Neural crest cell (in vitro differentiated cells): Measurements from ENCODE around the gene OR14A16. TPM values are rescaled to one million over a fixed set of nuclear protein-coding genes. Genes with fewer than 3 reads are reported as not detected.

ENCODE experiments used
- DNase-seq: peaks from one replicate; pipeline ENCODE4 v3.0.0; 2021; ENCODE audit warnings: low read depth, mixed read lengths, low spot score
- H3K27ac Mint-ChIP-seq: one replicate; pipeline ENCODE4 v1.8.0; 2021; ENCODE audit warnings: mild to moderate bottlenecking, mixed read lengths; ENCODE audit not compliant: unreplicated experiment
- H3K27me3 Mint-ChIP-seq: 2 replicates; pipeline ENCODE4 v1.8.0; 2021; ENCODE audit warnings: low read depth, mild to moderate bottlenecking, mixed read lengths
- H3K36me3 Mint-ChIP-seq: 2 replicates; pipeline ENCODE4 v1.8.0; 2021; ENCODE audit warnings: low read depth, mild to moderate bottlenecking, mixed read lengths
- H3K4me1 Mint-ChIP-seq: 2 replicates; pipeline ENCODE4 v1.8.0; 2021; ENCODE audit warnings: mixed read lengths
- H3K4me3 Mint-ChIP-seq: one replicate; pipeline ENCODE4 v1.8.0; 2021; ENCODE audit warnings: mild to moderate bottlenecking, mixed read lengths
- H3K9me3 Mint-ChIP-seq: 2 replicates; pipeline ENCODE4 v1.8.0; 2021; ENCODE audit warnings: mixed read lengths
- CTCF ChIP-seq: fragments of 200-600 bp; sonication (generic); conservative IDR thresholded peaks from 2 replicates; pipeline ENCODE4 v1.5.0; 2021; ENCODE audit warnings: antibody characterized with exemption, mild to moderate bottlenecking
- total RNA-seq: library from RNA; stranded (reverse); gene quantifications from 2 replicates; pipeline ENCODE4 v1.2.1, GENCODE V29; 2021

Gene OR14A16
- total RNA-seq, 1 donor from 2014 or later: not detected

GRCh38 chr1:247845693-247846017, 21.7 kb upstream of the OR14A16 start:
- H3K27ac Mint-ChIP-seq: no peak overlapping the region
- peaks cover 12% of the 10 kb centered on the region for H3K9me3 Mint-ChIP-seq
- H3K27me3 Mint-ChIP-seq: no peaks in the 10 kb centered on the region
- peaks cover 4% of the 10 kb centered on the region for H3K36me3 Mint-ChIP-seq
- H3K4me1 Mint-ChIP-seq: no peaks in the 10 kb centered on the region
- H3K4me3 Mint-ChIP-seq: no peak overlapping the region
- no peak for TF ChIP-seq CTCF
- no peak for DNase-seq

GRCh38 chr1:247845011-247845692, 21.2 kb upstream of the OR14A16 start:
- TF ChIP-seq CTCF: no peak
- H3K36me3 Mint-ChIP-seq: peaks cover 4% of the 10 kb centered on the region
- H3K4me1 Mint-ChIP-seq: no peaks in the 10 kb centered on the region
- H3K27ac Mint-ChIP-seq: no peak overlapping the region
- H3K4me3 Mint-ChIP-seq: no peak overlapping the region
- H3K9me3 Mint-ChIP-seq: peaks cover 12% of the 10 kb centered on the region
- DNase-seq: no peak
- H3K27me3 Mint-ChIP-seq: no peaks in the 10 kb centered on the region

GRCh38 chr1:247843411-247843810, 19.5 kb upstream of the OR14A16 start:
- TF ChIP-seq CTCF: no peak
- peaks cover 4% of the 10 kb centered on the region for H3K36me3 Mint-ChIP-seq
- H3K4me3 Mint-ChIP-seq: no peak overlapping the region
- H3K27me3 Mint-ChIP-seq: no peaks in the 10 kb centered on the region
- peaks cover 12% of the 10 kb centered on the region for H3K9me3 Mint-ChIP-seq
- no peak for DNase-seq
- H3K27ac Mint-ChIP-seq: no peak overlapping the region
- no peaks in the 10 kb centered on the region for H3K4me1 Mint-ChIP-seq

- H3K4me3 Mint-ChIP-seq: no peak within 1 kb of the TSS
- DNase-seq: no peak
Observed at GRCh38 chr1:247841796-247842195, 17.9 kb upstream of the OR14A16 start, which contains the start of gene OR11L1. OR11L1 (minus strand) TSS chr1:247841896; CDS start chr1:247841896, 0 bp downstream.

GRCh38 chr1:247840818-247841217, 16.9 kb upstream of the OR14A16 start:
- Mint-ChIP-seq H3K36me3 (peaks cover 4% of the 10 kb centered on the region), H3K4me1 (no peaks in the 10 kb centered on the region), H3K4me3 (no peak overlapping the region), H3K27ac (no peak overlapping the region), H3K27me3 (no peaks in the 10 kb centered on the region), H3K9me3 (peaks cover 12% of the 10 kb centered on the region)
- no peak for DNase-seq
- TF ChIP-seq CTCF: no peak

More at GRCh38 chr1:247841796-247842195, 17.9 kb upstream of the OR14A16 start, which contains the start of gene OR11L1:
- no peak within 1 kb of the TSS for H3K27ac Mint-ChIP-seq
- H3K4me1 Mint-ChIP-seq: no peaks in the 10 kb centered on the region
- H3K9me3 Mint-ChIP-seq: peaks cover 12% of the 10 kb centered on the region
- no peak for TF ChIP-seq CTCF
- no peaks in the 10 kb centered on the region for H3K27me3 Mint-ChIP-seq
- peaks cover 4% of the 10 kb centered on the region for H3K36me3 Mint-ChIP-seq
